ENCODE data around the gene SOCS3.

SOCS3 gene

DNA sequence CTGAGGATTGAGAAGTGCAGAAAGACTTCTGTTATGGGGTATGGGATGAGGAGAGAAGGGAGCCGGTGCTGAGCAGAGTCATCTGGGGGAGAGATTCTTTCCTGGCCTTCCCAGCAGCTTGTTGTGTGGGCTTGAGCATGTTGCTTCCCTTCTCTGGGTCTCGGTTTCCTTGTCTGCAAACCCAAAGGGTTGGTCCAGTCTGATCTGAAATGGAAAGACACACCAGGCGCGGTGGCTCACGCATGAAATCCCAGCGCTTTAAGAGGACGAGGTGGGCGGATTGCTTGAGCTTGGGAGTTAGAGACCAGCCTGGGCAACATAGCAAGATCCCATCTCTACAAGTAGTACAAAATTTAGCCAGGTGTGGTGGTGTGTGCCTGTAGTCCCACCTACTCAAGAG, 6.0 kb downstream of the SOCS3 start:
- no peak for DNase-seq
- no peaks in the 10 kb centered on the region for H3K9me2 ChIP-seq (replicated peaks; ENCODE audit: insufficient read depth, low read length)
- no peaks in the 10 kb centered on the region for H4K20me1 ChIP-seq (ENCODE audit: insufficient read depth, low read length)
- H3K79me2 ChIP-seq (ENCODE audit: low read length), result no peaks in the 10 kb centered on the region
- TF ChIP-seq, protein P1, sequence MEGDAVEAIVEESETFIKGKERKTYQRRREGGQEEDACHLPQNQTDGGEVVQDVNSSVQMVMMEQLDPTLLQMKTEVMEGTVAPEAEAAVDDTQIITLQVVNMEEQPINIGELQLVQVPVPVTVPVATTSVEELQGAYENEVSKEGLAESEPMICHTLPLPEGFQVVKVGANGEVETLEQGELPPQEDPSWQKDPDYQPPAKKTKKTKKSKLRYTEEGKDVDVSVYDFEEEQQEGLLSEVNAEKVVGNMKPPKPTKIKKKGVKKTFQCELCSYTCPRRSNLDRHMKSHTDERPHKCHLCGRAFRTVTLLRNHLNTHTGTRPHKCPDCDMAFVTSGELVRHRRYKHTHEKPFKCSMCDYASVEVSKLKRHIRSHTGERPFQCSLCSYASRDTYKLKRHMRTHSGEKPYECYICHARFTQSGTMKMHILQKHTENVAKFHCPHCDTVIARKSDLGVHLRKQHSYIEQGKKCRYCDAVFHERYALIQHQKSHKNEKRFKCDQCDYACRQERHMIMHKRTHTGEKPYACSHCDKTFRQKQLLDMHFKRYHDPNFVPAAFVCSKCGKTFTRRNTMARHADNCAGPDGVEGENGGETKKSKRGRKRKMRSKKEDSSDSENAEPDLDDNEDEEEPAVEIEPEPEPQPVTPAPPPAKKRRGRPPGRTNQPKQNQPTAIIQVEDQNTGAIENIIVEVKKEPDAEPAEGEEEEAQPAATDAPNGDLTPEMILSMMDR (IDR thresholded peaks at IDR 0.05; ENCODE audit: low read length), result no peak
- TF ChIP-seq EZH2phosphoT487 (IDR thresholded peaks at IDR 0.05; ENCODE audit: low read length) (no peak), EZH2 (optimal IDR thresholded peaks at IDR 0.05; ENCODE audit: low read depth, low read length) (no peak)
- no peak overlapping the region for H3K4me3 ChIP-seq (ENCODE audit: low read length)
- H3F3A ChIP-seq (ENCODE audit: insufficient read depth, low read length), result peaks cover 36% of the 10 kb centered on the region
- no peaks in the 10 kb centered on the region for H3K9me3 ChIP-seq (replicated peaks; ENCODE audit: insufficient read depth, low read length)
- peaks cover 36% of the 10 kb centered on the region for H3K27me3 ChIP-seq (replicated peaks; ENCODE audit: insufficient read depth, low read length)
- H2AFZ ChIP-seq (ENCODE audit: low read length), result no peak overlapping the region
- no peak overlapping the region for H3K27ac ChIP-seq (ENCODE audit: low read length)
- no peaks in the 10 kb centered on the region for H3K36me3 ChIP-seq (replicated peaks; ENCODE audit: insufficient read depth, low read length)
- no peak overlapping the region for H3K9ac ChIP-seq (ENCODE audit: low read length)
- H3K4me1 ChIP-seq (ENCODE audit: low read length), result peaks cover 47% of the 10 kb centered on the region
- no peak overlapping the region for H3K4me2 ChIP-seq (ENCODE audit: low read depth, low read length)

DNA sequence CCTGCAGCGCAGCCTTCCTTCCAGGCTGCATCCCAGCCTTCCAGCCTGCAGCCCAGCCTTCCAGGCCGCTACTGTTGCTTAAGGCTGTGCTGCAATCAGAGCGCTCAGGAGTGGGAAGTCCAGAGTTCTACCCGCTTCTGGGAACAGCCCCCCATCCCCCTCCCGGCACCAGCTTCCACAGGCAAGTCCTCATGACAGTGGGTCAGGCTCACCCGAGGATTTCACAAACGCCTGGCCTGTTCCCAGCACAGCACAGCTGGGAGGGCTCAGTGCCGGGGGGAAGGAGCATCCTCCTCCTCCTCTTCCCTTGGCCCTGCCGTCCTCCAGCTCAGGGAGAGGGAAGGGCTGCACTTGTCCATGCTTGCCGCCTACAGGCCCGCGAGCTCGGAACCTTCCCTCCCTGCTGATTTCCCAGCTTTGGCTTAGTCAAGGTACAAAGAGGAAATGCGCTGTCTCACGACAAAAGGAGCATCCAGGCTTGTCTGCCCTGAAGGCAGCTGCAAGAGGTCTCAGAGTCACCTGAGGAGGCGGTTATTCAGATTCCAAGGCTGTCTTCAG, 8.3 kb downstream of the SOCS3 start:
- no peak overlapping the region for H3K4me2 ChIP-seq (ENCODE audit: low read depth, low read length)
- DNase-seq, result no peak
- H2AFZ ChIP-seq (ENCODE audit: low read length), result no peak overlapping the region
- H3F3A ChIP-seq (ENCODE audit: insufficient read depth, low read length), result peaks cover 26% of the 10 kb centered on the region
- no peaks in the 10 kb centered on the region for H3K9me3 ChIP-seq (replicated peaks; ENCODE audit: insufficient read depth, low read length)
- peaks cover 51% of the 10 kb centered on the region for H3K4me1 ChIP-seq (ENCODE audit: low read length)
- H3K4me3 ChIP-seq (ENCODE audit: low read length), result no peak overlapping the region
- no peaks in the 10 kb centered on the region for H4K20me1 ChIP-seq (ENCODE audit: insufficient read depth, low read length)
- no peaks in the 10 kb centered on the region for H3K79me2 ChIP-seq (ENCODE audit: low read length)
- no peaks in the 10 kb centered on the region for H3K9me2 ChIP-seq (replicated peaks; ENCODE audit: insufficient read depth, low read length)
- H3K9ac ChIP-seq (ENCODE audit: low read length), result no peak overlapping the region
- TF ChIP-seq, protein P1 (IDR thresholded peaks at IDR 0.05; ENCODE audit: low read length), result no peak
- no peak for TF ChIP-seq EZH2 (optimal IDR thresholded peaks at IDR 0.05; ENCODE audit: low read depth, low read length)
- no peak for TF ChIP-seq EZH2phosphoT487 (IDR thresholded peaks at IDR 0.05; ENCODE audit: low read length)
- H3K27ac ChIP-seq (ENCODE audit: low read length), result no peak overlapping the region
- H3K27me3 ChIP-seq (replicated peaks; ENCODE audit: insufficient read depth, low read length), result peaks cover 17% of the 10 kb centered on the region
- no peaks in the 10 kb centered on the region for H3K36me3 ChIP-seq (replicated peaks; ENCODE audit: insufficient read depth, low read length)

- H3K27me3 ChIP-seq (replicated peaks; ENCODE audit: insufficient read depth, low read length), result peaks cover 22% of the 10 kb centered on the region
- H3K27ac ChIP-seq (ENCODE audit: low read length), result no peak overlapping the region
- no peak overlapping the region; the same call in 1 of the 2 replicates for H3K4me2 ChIP-seq (ENCODE audit: low read depth, low read length)
- H3K9me2 ChIP-seq (replicated peaks; ENCODE audit: insufficient read depth, low read length), result no peaks in the 10 kb centered on the region
- TF ChIP-seq, protein P1 (IDR thresholded peaks at IDR 0.05; ENCODE audit: low read length), result no peak; the same call in 1 of the 2 replicates
- no peaks in the 10 kb centered on the region for H4K20me1 ChIP-seq (ENCODE audit: insufficient read depth, low read length)
- no peak overlapping the region for H3K4me3 ChIP-seq (ENCODE audit: low read length)
- no peaks in the 10 kb centered on the region for H3K9me3 ChIP-seq (replicated peaks; ENCODE audit: insufficient read depth, low read length)
- no peak for DNase-seq
- no peaks in the 10 kb centered on the region for H3K36me3 ChIP-seq (replicated peaks; ENCODE audit: insufficient read depth, low read length)
- no peaks in the 10 kb centered on the region for H3K79me2 ChIP-seq (ENCODE audit: low read length)
- H3K9ac ChIP-seq (ENCODE audit: low read length), result no peak overlapping the region
- peaks cover 39% of the 10 kb centered on the region for H3K4me1 ChIP-seq (ENCODE audit: low read length)
- peaks cover 15% of the 10 kb centered on the region; the same call in 1 of the 2 replicates for H3F3A ChIP-seq (ENCODE audit: insufficient read depth, low read length)
- no peak overlapping the region for H2AFZ ChIP-seq (ENCODE audit: low read length)
These were observed 9.8 kb downstream of the SOCS3 start for GRCh38 chr17:78349891-78350642.
